Keratinocyte (primary cell): Measurements from ENCODE around the gene NCCRP1. TPM values are rescaled to one million over a fixed set of nuclear protein-coding genes. Genes with fewer than 3 reads are reported as not detected.

Experiments used
- DNase-seq: peaks from one replicate; pipeline ENCODE4 v3.0.0-alpha.2; 2011; ENCODE audit warnings: low read depth, missing footprints, low spot score
- FAIRE-seq: peaks from 2 replicates; lab custom pipeline; 2011; peaks lifted over from hg19 to GRCh38; lab: Jason Lieb, UNC
- H2AFZ ChIP-seq: 2 replicates; pipeline ENCODE4 v1.6.0; 2012; ENCODE audit warnings: low read length, control low read depth, inconsistent platforms; ENCODE audit not compliant: control insufficient read depth
- H3K27ac ChIP-seq: 2 replicates; pipeline ENCODE4 v1.5.1; 2011; ENCODE audit warnings: low read length; ENCODE audit not compliant: control insufficient read depth, insufficient read depth
- H3K27me3 ChIP-seq: 3 replicates; pipeline ENCODE4 v1.6.0; 2011; ENCODE audit warnings: low read length; ENCODE audit not compliant: control insufficient read depth, insufficient read depth; ENCODE audit errors: extremely low read depth
- H3K36me3 ChIP-seq, 2 experiments: 2 replicates in 1 of 2; 3 replicates in 1 of 2; pipeline ENCODE4 v1.5.1; 2011; ENCODE audit warnings: low read length in 2 of 2, mild to moderate bottlenecking in 1 of 2; ENCODE audit not compliant: control insufficient read depth in 2 of 2, insufficient read depth in 2 of 2; ENCODE audit errors: extremely low read depth in 1 of 2
- H3K4me1 ChIP-seq: 3 replicates; pipeline ENCODE4 v1.5.1; 2011; ENCODE audit warnings: low read length; ENCODE audit not compliant: control insufficient read depth, insufficient read depth; ENCODE audit errors: extremely low read depth
- H3K4me2 ChIP-seq: 3 replicates; pipeline ENCODE4 v1.6.0; 2011; ENCODE audit warnings: low read depth, low read length; ENCODE audit not compliant: control insufficient read depth, insufficient read depth; ENCODE audit errors: extremely low read depth
- H3K4me3 ChIP-seq, 3 experiments: fragments of 200-600 bp in 1 of 3; sonication (generic) in 1 of 3; 2 replicates in 2 of 3; 3 replicates in 1 of 3; pipeline ENCODE4 v1.5.1; 2011 to 2016; ENCODE audit warnings: low read length in 3 of 3, mild to moderate bottlenecking in 3 of 3, control low read depth in 2 of 3, inconsistent platforms in 1 of 3, low read depth in 1 of 3, mixed read lengths in 1 of 3, mixed run types in 1 of 3, moderate library complexity in 1 of 3; ENCODE audit not compliant: control insufficient read depth in 2 of 3, insufficient read depth in 2 of 3; ENCODE audit errors: extremely low read depth in 1 of 3
- H3K79me2 ChIP-seq: 2 replicates; pipeline ENCODE4 v1.6.0; 2012; ENCODE audit warnings: low read length; ENCODE audit not compliant: control insufficient read depth, insufficient read depth
- H3K9ac ChIP-seq: 3 replicates; pipeline ENCODE4 v1.6.0; 2011; ENCODE audit warnings: low read length; ENCODE audit not compliant: control insufficient read depth, insufficient read depth; ENCODE audit errors: extremely low read depth
- H3K9me1 ChIP-seq: 3 replicates; pipeline ENCODE4 v1.6.0; 2011; ENCODE audit warnings: low read length; ENCODE audit not compliant: control insufficient read depth, insufficient read depth; ENCODE audit errors: extremely low read depth
- H3K9me3 ChIP-seq: 2 replicates; pipeline ENCODE4 v1.5.1; 2012; ENCODE audit warnings: low read depth, low read length; ENCODE audit not compliant: control insufficient read depth
- H4K20me1 ChIP-seq: 3 replicates; pipeline ENCODE4 v1.6.0; 2011; ENCODE audit warnings: low read length; ENCODE audit not compliant: control insufficient read depth, insufficient read depth; ENCODE audit errors: extremely low read depth
- CTCF ChIP-seq, 3 experiments: IDR thresholded peaks in 1 of 3; conservative IDR thresholded peaks in 1 of 3; optimal IDR thresholded peaks in 1 of 3; 2 replicates in 2 of 3; 3 replicates in 1 of 3; pipeline versions ENCODE3 to v1.5.1; 2011; ENCODE audit warnings: low read length in 3 of 3, mild to moderate bottlenecking in 3 of 3, moderate library complexity in 2 of 3, control low read depth in 1 of 3, inconsistent platforms in 1 of 3; ENCODE audit not compliant: insufficient read depth in 2 of 3; ENCODE audit errors: extremely low read depth in 1 of 3
- EZH2 ChIP-seq: IDR thresholded peaks from one replicate; pipeline ENCODE4 v1.6.1; 2012; ENCODE audit warnings: inconsistent platforms, mild to moderate bottlenecking, low read length, moderate library complexity
- dilution Hi-C: fragments of 300-500 bp; cut with MboI; formaldehyde crosslinking; loops from one replicate; pipeline ENCODE4 v1.7.0; 2020; ENCODE audit warnings: low sequenced_read_pairs; ENCODE audit not compliant: extremely low pct_ligation_motif_present
- polyA plus RNA-seq, 5 experiments: library from polyadenylated mRNA; depleted of rRNA in 3 of 5; stranded (reverse) in 3 of 5; stranded (forward) in 1 of 5; unstranded in 1 of 5; fragments of >200 nt; gene quantifications; 1 replicate in 1 of 5; 2 replicates in 3 of 5; 3 replicates in 1 of 5; pipeline versions ENCODE4 v1.2.1 to v1.2.3, GENCODE V29; 2011 to 2012; ENCODE audit warnings: missing spikeins in 2 of 5, low read depth in 1 of 5, low replicate concordance in 1 of 5

NCCRP1 gene
- polyA plus RNA-seq, 1 donor (not counting 4 experiments of a cell fraction or from before 2014, with no cell fraction given), result 2.3 TPM

DNA sequence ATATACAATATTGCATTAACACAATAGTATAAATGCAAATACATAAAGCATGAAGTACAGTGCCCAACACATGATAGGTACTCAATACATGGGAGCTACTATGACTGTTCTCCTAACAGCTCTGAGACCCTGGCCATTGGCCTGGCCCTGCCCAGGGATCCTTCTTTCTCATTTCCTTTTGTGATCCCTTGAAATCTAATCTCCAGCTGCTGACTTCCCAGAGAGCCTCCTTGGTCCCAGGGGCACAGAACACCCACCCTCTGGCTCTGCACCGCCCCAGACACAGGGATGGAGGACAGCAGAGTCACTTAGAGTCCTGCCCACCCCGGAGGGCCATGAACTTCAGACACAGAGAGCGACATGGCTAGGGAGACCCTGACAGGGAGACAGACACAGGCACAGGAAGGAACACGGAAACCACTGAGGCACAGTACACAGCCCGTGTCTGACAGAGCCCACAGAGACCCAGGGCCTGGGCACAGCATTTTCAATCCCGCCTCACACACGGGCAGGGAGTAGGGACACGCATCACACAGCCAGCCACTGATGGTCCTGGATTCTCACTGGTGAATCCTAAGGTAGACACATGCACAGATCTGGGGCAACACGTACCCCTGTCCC is 11.5 kb downstream of the NCCRP1 start:
- dilution Hi-C loops, result no loop called here
- H3K9me3 ChIP-seq, result no peaks in the 10 kb centered on the region
- no peak overlapping the region for H3K9ac ChIP-seq
- no peaks in the 10 kb centered on the region for H3K9me1 ChIP-seq
- FAIRE-seq, result no peak
- H2AFZ ChIP-seq, result no peak overlapping the region
- H4K20me1 ChIP-seq, result no peaks in the 10 kb centered on the region
- H3K4me1 ChIP-seq, result no peaks in the 10 kb centered on the region
- TF ChIP-seq EZH2 (no peak), CTCF (optimal IDR thresholded peaks at IDR 0.05 in 1 of 3, IDR thresholded peaks at IDR 0.05 in 1 of 3, conservative IDR thresholded peaks at IDR 0.05 in 1 of 3; ENCODE audit: extremely low read depth in 1 of 3, insufficient read depth in 2 of 3, low read length in 3 of 3) (no peak)
- no peak overlapping the region for H3K4me3 ChIP-seq
- no peaks in the 10 kb centered on the region for H3K79me2 ChIP-seq
- H3K27me3 ChIP-seq, result peaks cover 20% of the 10 kb centered on the region
- no peaks in the 10 kb centered on the region for H3K36me3 ChIP-seq
- DNase-seq, result no peak
- no peak overlapping the region for H3K4me2 ChIP-seq
- H3K27ac ChIP-seq, result no peak overlapping the region

GRCh38 chr19:39209196-39209595 is 12.4 kb downstream of the NCCRP1 start:
- H3K4me1 ChIP-seq, result no peaks in the 10 kb centered on the region
- no peaks in the 10 kb centered on the region for H3K9me1 ChIP-seq
- peaks cover 10% of the 10 kb centered on the region for H3K27me3 ChIP-seq
- no peak overlapping the region for H2AFZ ChIP-seq
- H3K9ac ChIP-seq, result no peak overlapping the region
- no peak overlapping the region for H3K27ac ChIP-seq
- no peak for DNase-seq
- H3K4me3 ChIP-seq, result no peak overlapping the region
- no peaks in the 10 kb centered on the region for H3K79me2 ChIP-seq
- TF ChIP-seq EZH2 (no peak), CTCF (optimal IDR thresholded peaks at IDR 0.05 in 1 of 3, IDR thresholded peaks at IDR 0.05 in 1 of 3, conservative IDR thresholded peaks at IDR 0.05 in 1 of 3; ENCODE audit: extremely low read depth in 1 of 3, insufficient read depth in 2 of 3, low read length in 3 of 3) (no peak)
- H3K4me2 ChIP-seq, result no peak overlapping the region
- dilution Hi-C loops, result no loop called here
- no peak for FAIRE-seq
- no peaks in the 10 kb centered on the region for H4K20me1 ChIP-seq
- H3K9me3 ChIP-seq, result no peaks in the 10 kb centered on the region
- no peaks in the 10 kb centered on the region for H3K36me3 ChIP-seq
